Stimulated activated CD4-positive, alpha-beta T cell treated with anti-CD3 and anti-CD28 coated beads, TNF-alpha, amount 100 ng/mL, for 48 hours (primary cell): ENCODE data around the gene CLEC4E.
"Not testable (repeated sequence)": the region's sequence is repeated elsewhere in the genome, so short reads cannot be mapped to it uniquely, and the experiment has no call there.

Experiments used
- DNase-seq, 3 donors: peaks; one replicate each; pipeline ENCODE4 v3.0.0-alpha.2; 2020; ENCODE audit warnings: low read depth in 3 of 3

The CLEC4E gene, protein sequence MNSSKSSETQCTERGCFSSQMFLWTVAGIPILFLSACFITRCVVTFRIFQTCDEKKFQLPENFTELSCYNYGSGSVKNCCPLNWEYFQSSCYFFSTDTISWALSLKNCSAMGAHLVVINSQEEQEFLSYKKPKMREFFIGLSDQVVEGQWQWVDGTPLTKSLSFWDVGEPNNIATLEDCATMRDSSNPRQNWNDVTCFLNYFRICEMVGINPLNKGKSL

DNA sequence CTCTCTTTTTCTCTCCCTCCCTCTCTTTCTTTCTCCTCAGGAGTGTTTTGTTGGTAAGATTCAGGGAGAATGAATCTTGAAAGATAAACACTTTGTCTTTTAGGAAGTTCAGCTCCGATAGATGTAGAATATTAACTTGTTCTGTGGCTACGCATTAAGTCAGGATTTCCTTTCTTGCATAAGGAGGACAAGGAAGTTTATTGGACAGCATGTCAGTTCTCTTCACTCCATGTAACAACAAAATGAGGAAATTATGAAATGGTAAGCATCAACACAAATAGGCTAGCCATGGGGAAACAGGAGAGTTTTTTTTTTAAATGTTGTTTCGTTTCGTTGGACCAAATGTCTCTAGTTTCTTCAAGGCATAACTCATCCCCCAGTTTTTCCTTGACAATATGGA, at the start of gene CLEC4E:
Gene CLEC4E, minus strand, starts transcription at position 75 of the 400 bp plus-strand sequence. CDS start 108 bp downstream, outside the sequence.
- DNase-seq, result not testable (repeated sequence)

GRCh38 chr12:8589679-8590078, 49.0 kb upstream of the CLEC4E start:
- DNase-seq, result no peak

GRCh38 chr12:8584478-8584877, 43.8 kb upstream of the CLEC4E start:
- DNase-seq, result not testable (repeated sequence)

DNA sequence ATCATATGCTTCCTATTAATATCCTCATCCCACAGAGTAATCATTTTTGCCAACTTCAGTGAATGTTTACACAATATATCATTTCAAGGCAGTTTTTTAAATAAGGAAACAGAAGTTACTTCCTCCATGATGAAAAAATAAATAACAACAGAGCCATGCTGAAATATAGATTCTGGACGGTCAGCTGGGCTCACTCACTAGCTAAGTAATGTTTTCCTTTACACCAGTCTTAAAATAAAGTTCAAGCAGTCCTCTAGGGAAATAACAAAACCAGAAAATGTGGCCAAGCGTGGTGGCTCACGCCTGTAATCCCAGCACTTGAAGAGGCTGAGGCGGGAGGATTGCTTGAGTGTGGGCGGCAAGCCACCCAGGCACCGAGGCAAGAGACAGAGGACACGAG, 43.3 kb upstream of the CLEC4E start:
- DNase-seq, result no peak

DNA sequence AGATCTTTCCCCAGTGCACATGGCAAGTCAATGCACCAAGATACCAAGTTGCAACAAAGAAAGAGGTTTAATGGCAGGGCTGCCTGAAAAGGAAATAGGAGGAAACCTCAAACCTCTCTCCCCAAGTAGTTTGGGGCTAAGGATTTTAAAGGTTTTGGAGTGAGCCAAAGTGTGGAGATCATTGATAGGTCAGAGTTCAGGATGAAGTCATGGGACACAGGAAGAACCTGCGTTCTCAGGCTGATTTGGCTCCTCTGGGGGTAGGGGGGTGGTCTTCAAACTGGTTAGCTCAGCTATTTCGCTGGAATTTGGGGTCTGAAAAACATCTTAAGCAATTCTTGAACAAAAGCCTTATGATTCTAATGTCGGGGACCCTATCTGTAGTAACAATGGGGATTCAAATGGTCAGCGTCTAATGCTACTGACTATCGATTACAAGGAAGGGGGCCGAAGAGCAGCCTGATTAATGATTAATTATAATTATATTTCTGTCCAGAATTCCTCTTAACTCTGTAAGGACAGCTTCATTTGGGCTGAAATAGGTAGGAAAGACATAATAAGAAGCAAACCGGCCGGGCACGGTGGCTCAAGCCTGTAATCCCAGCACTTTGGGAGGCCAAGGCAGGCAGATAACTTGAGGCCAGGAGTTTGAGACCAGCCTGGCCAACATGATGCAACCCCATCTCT, 40.5 kb upstream of the CLEC4E start:
- DNase-seq, result no peak

GRCh38 chr12:8577879-8578278, 37.2 kb upstream of the CLEC4E start:
- no peak for DNase-seq

- no peak for DNase-seq
Measured at GRCh38 chr12:8572507-8572906, 31.8 kb upstream of the CLEC4E start.

DNA sequence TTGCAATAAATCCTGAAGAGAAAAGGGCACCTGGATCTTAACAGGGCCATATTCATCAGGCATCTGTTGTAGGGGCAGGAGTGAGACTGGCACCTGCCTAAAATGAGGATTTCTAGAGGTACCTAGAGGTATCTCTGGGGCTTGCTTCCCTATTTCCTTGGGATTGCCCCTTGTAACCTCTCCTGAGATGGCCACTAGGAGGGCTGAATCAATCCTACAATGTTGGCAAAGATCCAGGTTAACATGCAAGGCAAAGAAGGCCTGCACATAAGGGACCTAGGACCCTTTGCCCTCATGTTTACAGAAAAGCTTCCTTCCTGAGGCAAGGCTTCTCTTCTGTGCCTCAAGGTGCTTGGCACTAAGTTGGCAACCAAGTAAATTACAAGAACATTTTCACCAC, 25.8 kb upstream of the CLEC4E start:
- DNase-seq, result no peak

- not testable (repeated sequence) for DNase-seq
Measured at GRCh38 chr12:8566052-8566451, 25.3 kb upstream of the CLEC4E start.

GRCh38 chr12:8564656-8565055, 24.0 kb upstream of the CLEC4E start:
- DNase-seq, result no peak

GRCh38 chr12:8563356-8563755, 22.7 kb upstream of the CLEC4E start:
- no peak for DNase-seq

GRCh38 chr12:8562310-8562709, 21.6 kb upstream of the CLEC4E start:
- DNase-seq, result no peak

- no peak for DNase-seq
Measured at GRCh38 chr12:8561011-8561410, 20.3 kb upstream of the CLEC4E start.

DNA sequence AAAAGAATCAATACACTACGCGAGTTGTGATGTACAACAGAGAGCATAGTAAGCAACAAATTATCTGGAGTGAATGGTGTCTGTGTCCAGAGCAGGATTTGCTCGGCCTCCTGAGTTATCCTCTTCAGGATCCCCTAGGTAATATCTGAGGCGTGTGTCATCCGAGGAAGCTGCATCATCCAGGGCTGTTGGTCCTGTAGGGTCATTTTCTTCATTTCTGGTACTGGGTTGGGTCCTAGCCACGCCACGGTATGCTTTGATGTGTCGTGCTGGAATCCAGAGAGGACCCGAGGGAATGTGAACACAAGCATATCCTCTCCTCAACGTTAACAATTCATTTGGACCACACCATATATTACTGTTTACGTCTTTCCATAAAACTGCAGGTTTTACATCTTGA, 19.0 kb upstream of the CLEC4E start:
- DNase-seq, result no peak

DNA sequence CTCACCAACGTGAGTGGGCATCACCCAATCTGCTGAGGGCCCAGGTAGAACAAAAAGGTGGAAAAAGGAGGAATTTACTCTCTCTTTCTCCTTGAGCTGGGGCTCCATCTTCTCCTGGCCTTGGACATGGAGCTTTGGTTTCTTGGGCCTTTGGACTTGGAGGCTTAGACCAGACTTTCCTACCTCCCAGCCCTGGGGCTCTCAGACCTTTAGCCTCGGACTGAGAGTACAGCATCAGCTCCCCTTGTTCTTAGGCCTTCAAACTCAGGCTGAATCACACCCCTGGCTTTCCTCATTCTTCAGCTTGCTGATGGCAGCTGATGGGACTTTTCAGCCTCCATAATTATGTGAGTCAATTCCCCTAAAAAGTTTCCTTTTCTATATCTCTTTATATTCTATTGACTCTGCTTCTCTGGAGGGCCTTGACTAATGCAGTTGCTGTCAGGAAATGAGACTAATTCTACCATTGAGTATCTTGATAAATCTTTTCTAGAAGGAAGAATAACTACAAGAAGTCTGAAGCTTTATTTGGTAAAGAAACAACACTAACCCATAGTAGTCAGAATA, 15.9 kb upstream of the CLEC4E start:
- DNase-seq, result no peak

GRCh38 chr12:8554451-8555195, 13.9 kb upstream of the CLEC4E start:
- no peak for DNase-seq

GRCh38 chr12:8553088-8553627, 12.5 kb upstream of the CLEC4E start:
- DNase-seq, result no peak

- DNase-seq, result no peak
Measured at GRCh38 chr12:8549381-8549780, 8.7 kb upstream of the CLEC4E start.

DNA sequence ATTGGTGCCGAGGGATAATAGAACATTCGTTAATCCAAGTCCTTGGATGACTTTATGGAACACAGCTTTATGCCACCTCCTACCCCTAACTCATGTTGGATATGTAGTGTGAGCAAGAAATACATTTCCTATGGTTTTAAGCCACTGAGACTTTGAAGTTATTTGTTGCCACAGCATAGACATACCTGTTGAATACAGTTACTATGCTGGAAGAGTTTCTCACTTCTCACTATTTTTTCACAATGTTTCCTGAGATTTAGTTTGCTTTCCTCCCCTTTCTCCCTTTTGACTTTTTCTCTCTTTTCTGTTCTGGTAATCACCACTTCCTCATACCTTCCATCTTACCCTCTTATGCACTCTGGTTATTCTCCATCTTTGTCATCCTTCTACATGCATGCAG, 7.5 kb upstream of the CLEC4E start:
- DNase-seq, result no peak

GRCh38 chr12:8547645-8548044, 6.9 kb upstream of the CLEC4E start:
- DNase-seq, result no peak

GRCh38 chr12:8546591-8546990, 5.9 kb upstream of the CLEC4E start:
- no peak for DNase-seq

DNA sequence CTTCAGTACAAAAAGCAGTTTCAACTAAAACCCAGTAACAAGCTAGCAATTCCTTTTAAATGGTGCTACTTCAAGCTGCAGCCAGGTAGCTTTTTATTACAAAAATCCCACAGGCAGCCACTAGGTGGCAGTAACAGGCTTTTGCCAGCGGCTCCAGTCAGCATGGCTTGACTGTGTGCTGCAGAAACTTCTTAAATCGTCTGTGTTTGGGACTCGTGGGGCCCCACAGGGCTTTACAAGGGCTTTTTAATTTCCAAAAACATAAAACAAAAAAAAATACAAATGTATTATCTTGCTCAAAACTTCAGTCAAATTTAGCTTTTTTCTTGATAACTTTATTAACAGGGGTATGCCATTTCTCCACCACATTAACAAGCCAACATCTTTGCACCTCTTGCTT, 3.6 kb upstream of the CLEC4E start:
- DNase-seq, result peak; percentile 39 to 62 (median 56)
